ENCODE measurements around the gene MGRN1.
A peak's percentile ranks its signal among the peaks of the same experiment; 100 is the strongest.

Gene MGRN1

GRCh38 chr16:4624015-4624826 lies at the start of gene MGRN1:
MGRN1 (plus strand) TSS chr16:4624826; CDS start chr16:4624961, 135 bp downstream.
- peak; percentile 85 for DNase-seq (ENCODE audit: low read depth)

- DNase-seq (ENCODE audit: low read depth) = no peak
Measured at GRCh38 chr16:4574919-4575705, 49.5 kb upstream of the MGRN1 start.

GRCh38 chr16:4576008-4576407 lies 48.6 kb upstream of the MGRN1 start:
- no peak for DNase-seq (ENCODE audit: low read depth)

- DNase-seq (ENCODE audit: low read depth) = no peak
Measured at GRCh38 chr16:4578961-4579530, 45.6 kb upstream of the MGRN1 start.

- no peak for DNase-seq (ENCODE audit: low read depth)
Measured at GRCh38 chr16:4580250-4580649, 44.4 kb upstream of the MGRN1 start.

GRCh38 chr16:4583906-4584305 lies 40.7 kb upstream of the MGRN1 start:
- DNase-seq (ENCODE audit: low read depth) = no peak

GRCh38 chr16:4586291-4586690 lies 38.3 kb upstream of the MGRN1 start:
- no peak for DNase-seq (ENCODE audit: low read depth)

- DNase-seq (ENCODE audit: low read depth) = no peak
Measured at GRCh38 chr16:4588386-4588785, 36.2 kb upstream of the MGRN1 start.

GRCh38 chr16:4588961-4589360 lies 35.7 kb upstream of the MGRN1 start:
- no peak for DNase-seq (ENCODE audit: low read depth)

- no peak for DNase-seq (ENCODE audit: low read depth)
Measured at GRCh38 chr16:4591191-4591590, 33.4 kb upstream of the MGRN1 start.

GRCh38 chr16:4591706-4592470 lies 32.7 kb upstream of the MGRN1 start:
- DNase-seq (ENCODE audit: low read depth) = no peak

GRCh38 chr16:4593086-4593485 lies 31.5 kb upstream of the MGRN1 start:
- DNase-seq (ENCODE audit: low read depth) = no peak

- DNase-seq (ENCODE audit: low read depth) = no peak
Measured at GRCh38 chr16:4594433-4595410, 29.9 kb upstream of the MGRN1 start.

GRCh38 chr16:4597174-4597573 lies 27.5 kb upstream of the MGRN1 start:
- no peak for DNase-seq (ENCODE audit: low read depth)

GRCh38 chr16:4599037-4599436 lies 25.6 kb upstream of the MGRN1 start:
- no peak for DNase-seq (ENCODE audit: low read depth)

- DNase-seq (ENCODE audit: low read depth) = no peak
Measured at GRCh38 chr16:4599545-4599944, 25.1 kb upstream of the MGRN1 start.

GRCh38 chr16:4601036-4601863 lies 23.4 kb upstream of the MGRN1 start:
- no peak for DNase-seq (ENCODE audit: low read depth)

- no peak for DNase-seq (ENCODE audit: low read depth)
Measured at GRCh38 chr16:4601864-4602186, 22.8 kb upstream of the MGRN1 start.

GRCh38 chr16:4602331-4602730 lies 22.3 kb upstream of the MGRN1 start:
- no peak for DNase-seq (ENCODE audit: low read depth)

- no peak for DNase-seq (ENCODE audit: low read depth)
Measured at GRCh38 chr16:4603624-4604170, 20.9 kb upstream of the MGRN1 start.

Data from activated T-cell treated with anti-CD3 and anti-CD28 coated beads for 1 hour (primary cell).